ENCODE results near the gene SCAND1.
"Not testable (repeated sequence)": the region's sequence is repeated elsewhere in the genome, so short reads cannot be mapped to it uniquely, and the experiment has no call there.

The SCAND1 gene

GRCh38 chr20:35981969-35982368 lies 27.7 kb upstream of the SCAND1 start:
- no peak overlapping the region for H3K9ac ChIP-seq (ENCODE audit: low read depth, low read length)
- H3K4me3 ChIP-seq (ENCODE audit: low read depth, low read length): no peak overlapping the region
- no peaks in the 10 kb centered on the region for H3K4me1 ChIP-seq (ENCODE audit: control insufficient read depth, insufficient read depth, low read length)
- no peaks in the 10 kb centered on the region for H3K27me3 ChIP-seq (ENCODE audit: control insufficient read depth, insufficient read depth, low read length)
- no peaks in the 10 kb centered on the region for H3K9me3 ChIP-seq (ENCODE audit: control insufficient read depth, insufficient read depth, low read length)
- no peak overlapping the region for H3K27ac ChIP-seq (ENCODE audit: low read depth, low read length)
- no peaks in the 10 kb centered on the region for H3K36me3 ChIP-seq (ENCODE audit: control insufficient read depth, insufficient read depth, low read length)

- no peaks in the 10 kb centered on the region for H3K27me3 ChIP-seq (ENCODE audit: control insufficient read depth, insufficient read depth, low read length)
- H3K9ac ChIP-seq (ENCODE audit: low read depth, low read length): no peak overlapping the region
- no peak overlapping the region for H3K27ac ChIP-seq (ENCODE audit: low read depth, low read length)
- no peak overlapping the region for H3K4me3 ChIP-seq (ENCODE audit: low read depth, low read length)
- H3K4me1 ChIP-seq (ENCODE audit: control insufficient read depth, insufficient read depth, low read length): no peaks in the 10 kb centered on the region
- H3K36me3 ChIP-seq (ENCODE audit: control insufficient read depth, insufficient read depth, low read length): no peaks in the 10 kb centered on the region
- H3K9me3 ChIP-seq (ENCODE audit: control insufficient read depth, insufficient read depth, low read length): no peaks in the 10 kb centered on the region
Measured at GRCh38 chr20:35979544-35979943, 25.2 kb upstream of the SCAND1 start.

- Histone ChIP-seq H3K27ac (ENCODE audit: low read depth, low read length) (no peak overlapping the region), H3K9me3 (ENCODE audit: control insufficient read depth, insufficient read depth, low read length) (no peaks in the 10 kb centered on the region), H3K36me3 (ENCODE audit: control insufficient read depth, insufficient read depth, low read length) (no peaks in the 10 kb centered on the region), H3K4me3 (ENCODE audit: low read depth, low read length) (no peak overlapping the region), H3K4me1 (ENCODE audit: control insufficient read depth, insufficient read depth, low read length) (no peaks in the 10 kb centered on the region), H3K27me3 (ENCODE audit: control insufficient read depth, insufficient read depth, low read length) (no peaks in the 10 kb centered on the region), H3K9ac (ENCODE audit: low read depth, low read length) (no peak overlapping the region)
Measured at GRCh38 chr20:35978041-35978513, 23.8 kb upstream of the SCAND1 start.

- Histone ChIP-seq H3K36me3 (ENCODE audit: control insufficient read depth, insufficient read depth, low read length) (no peaks in the 10 kb centered on the region), H3K4me3 (ENCODE audit: low read depth, low read length) (no peak overlapping the region), H3K4me1 (ENCODE audit: control insufficient read depth, insufficient read depth, low read length) (no peaks in the 10 kb centered on the region), H3K9me3 (ENCODE audit: control insufficient read depth, insufficient read depth, low read length) (no peaks in the 10 kb centered on the region), H3K9ac (ENCODE audit: low read depth, low read length) (no peak overlapping the region), H3K27me3 (ENCODE audit: control insufficient read depth, insufficient read depth, low read length) (no peaks in the 10 kb centered on the region), H3K27ac (ENCODE audit: low read depth, low read length) (no peak overlapping the region)
Measured at GRCh38 chr20:35975576-35976373, 21.5 kb upstream of the SCAND1 start.

DNA sequence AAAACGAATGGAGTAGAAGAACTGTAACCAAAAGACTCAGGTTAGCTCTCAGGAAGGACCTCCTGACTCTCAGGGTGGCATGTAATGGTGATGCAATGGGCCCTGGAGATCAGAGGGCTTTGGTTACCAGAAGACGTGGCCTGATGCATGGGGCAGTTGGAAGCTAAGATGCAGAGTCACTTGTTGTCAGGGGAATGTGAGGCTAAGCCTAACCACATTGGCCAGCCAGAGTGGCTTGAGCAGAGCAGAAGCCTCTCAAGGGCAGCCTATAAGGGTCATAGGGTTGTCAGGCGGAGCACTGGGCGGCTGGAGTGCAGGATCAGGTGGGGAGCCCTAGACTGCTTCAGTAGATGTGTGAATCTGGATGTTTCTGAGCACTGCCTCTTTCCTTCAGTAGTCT lies 20.0 kb upstream of the SCAND1 start:
- no peaks in the 10 kb centered on the region for H3K4me1 ChIP-seq (ENCODE audit: control insufficient read depth, insufficient read depth, low read length)
- H3K36me3 ChIP-seq (ENCODE audit: control insufficient read depth, insufficient read depth, low read length): no peaks in the 10 kb centered on the region
- no peaks in the 10 kb centered on the region for H3K27me3 ChIP-seq (ENCODE audit: control insufficient read depth, insufficient read depth, low read length)
- no peak overlapping the region for H3K4me3 ChIP-seq (ENCODE audit: low read depth, low read length)
- H3K27ac ChIP-seq (ENCODE audit: low read depth, low read length): no peak overlapping the region
- no peaks in the 10 kb centered on the region for H3K9me3 ChIP-seq (ENCODE audit: control insufficient read depth, insufficient read depth, low read length)
- no peak overlapping the region for H3K9ac ChIP-seq (ENCODE audit: low read depth, low read length)

- Histone ChIP-seq H3K36me3 (ENCODE audit: control insufficient read depth, insufficient read depth, low read length) (no peaks in the 10 kb centered on the region), H3K9ac (ENCODE audit: low read depth, low read length) (no peak overlapping the region)
Measured at GRCh38 chr20:35972462-35972861, 18.2 kb upstream of the SCAND1 start.

GRCh38 chr20:35971981-35972380 lies 17.7 kb upstream of the SCAND1 start:
- H3K4me3 ChIP-seq (ENCODE audit: low read depth, low read length): no peak overlapping the region
- H3K27me3 ChIP-seq (ENCODE audit: control insufficient read depth, insufficient read depth, low read length): no peaks in the 10 kb centered on the region
- no peaks in the 10 kb centered on the region for H3K36me3 ChIP-seq (ENCODE audit: control insufficient read depth, insufficient read depth, low read length)
- no peak overlapping the region for H3K27ac ChIP-seq (ENCODE audit: low read depth, low read length)
- H3K9ac ChIP-seq (ENCODE audit: low read depth, low read length): no peak overlapping the region
- H3K9me3 ChIP-seq (ENCODE audit: control insufficient read depth, insufficient read depth, low read length): no peaks in the 10 kb centered on the region
- peaks cover 8% of the 10 kb centered on the region; the same call in 1 of the 2 replicates for H3K4me1 ChIP-seq (ENCODE audit: control insufficient read depth, insufficient read depth, low read length)

More at GRCh38 chr20:35972462-35972861, 18.2 kb upstream of the SCAND1 start:
- no peak overlapping the region for H3K4me3 ChIP-seq (ENCODE audit: low read depth, low read length)
- no peaks in the 10 kb centered on the region for H3K27me3 ChIP-seq (ENCODE audit: control insufficient read depth, insufficient read depth, low read length)
- H3K4me1 ChIP-seq (ENCODE audit: control insufficient read depth, insufficient read depth, low read length): peaks cover 8% of the 10 kb centered on the region; the same call in 1 of the 2 replicates
- no peaks in the 10 kb centered on the region for H3K9me3 ChIP-seq (ENCODE audit: control insufficient read depth, insufficient read depth, low read length)
- H3K27ac ChIP-seq (ENCODE audit: low read depth, low read length): no peak overlapping the region

DNA sequence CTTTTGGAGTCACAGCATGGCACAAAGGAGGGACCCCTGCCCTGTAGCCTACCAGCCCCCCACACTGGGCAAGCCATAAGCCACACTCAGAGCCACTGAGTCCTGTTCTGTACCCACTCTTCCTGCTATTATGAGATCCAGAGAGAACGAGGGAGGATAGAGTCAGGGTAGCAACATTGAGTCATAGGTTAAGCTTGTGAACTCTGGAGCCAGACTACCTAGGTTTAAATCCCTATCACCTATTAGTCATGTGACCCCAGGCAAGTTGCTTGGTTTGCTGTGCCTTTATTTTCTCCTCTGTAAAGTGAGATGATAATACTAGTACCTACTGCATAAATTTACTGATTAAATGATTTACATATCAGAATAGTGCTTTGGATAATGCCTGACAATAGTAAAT lies 14.6 kb upstream of the SCAND1 start:
- no peak overlapping the region for H3K9ac ChIP-seq (ENCODE audit: low read depth, low read length)
- H3K27ac ChIP-seq (ENCODE audit: low read depth, low read length): no peak overlapping the region
- peaks cover 8% of the 10 kb centered on the region; the same call in 1 of the 2 replicates for H3K4me1 ChIP-seq (ENCODE audit: control insufficient read depth, insufficient read depth, low read length)
- H3K9me3 ChIP-seq (ENCODE audit: control insufficient read depth, insufficient read depth, low read length): no peaks in the 10 kb centered on the region
- no peaks in the 10 kb centered on the region for H3K36me3 ChIP-seq (ENCODE audit: control insufficient read depth, insufficient read depth, low read length)
- H3K27me3 ChIP-seq (ENCODE audit: control insufficient read depth, insufficient read depth, low read length): no peaks in the 10 kb centered on the region
- H3K4me3 ChIP-seq (ENCODE audit: low read depth, low read length): no peak overlapping the region

DNA sequence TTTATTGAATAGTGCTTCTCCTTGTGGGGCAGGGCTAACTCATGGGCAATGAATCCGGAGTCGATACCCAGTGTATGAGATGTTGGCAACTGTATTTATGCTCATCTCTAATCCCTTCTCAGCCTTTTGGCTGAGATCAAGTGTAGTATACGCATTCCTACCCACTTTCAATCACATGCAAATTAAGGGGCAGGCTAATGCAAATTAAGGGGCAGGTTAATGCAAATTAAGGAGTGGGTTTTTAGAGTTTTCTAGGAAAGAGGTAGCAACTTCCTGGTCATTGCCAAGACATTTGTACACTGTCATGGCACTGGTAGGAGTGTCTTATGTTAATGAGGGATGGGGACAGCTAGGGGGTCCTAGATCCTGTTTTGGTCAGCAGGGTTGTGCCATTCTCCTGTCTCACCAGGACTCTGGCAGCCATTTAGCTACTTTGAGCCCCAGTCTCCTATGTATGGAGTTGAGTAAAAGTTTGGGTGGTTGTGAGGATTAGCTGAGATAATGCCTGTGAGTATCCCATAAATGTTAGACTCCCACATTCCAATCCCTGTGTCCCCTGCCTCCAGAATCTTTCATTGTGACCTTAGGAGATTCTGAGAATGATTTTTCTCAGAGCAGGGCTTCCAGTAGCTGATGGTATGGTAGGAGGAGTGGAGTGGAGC lies 13.8 kb upstream of the SCAND1 start, which contains the start of gene CNBD2:
Gene CNBD2 (plus strand): TSS at position 612 of the 662 bp plus-strand sequence. CDS start 173 bp downstream, outside the sequence.
- no peaks in the 10 kb centered on the region for H3K9me3 ChIP-seq (ENCODE audit: control insufficient read depth, insufficient read depth, low read length)
- H3K4me3 ChIP-seq (ENCODE audit: low read depth, low read length): no peak within 1 kb of the TSS
- H3K27ac ChIP-seq (ENCODE audit: low read depth, low read length): no peak within 1 kb of the TSS
- no peaks in the 10 kb centered on the region for H3K27me3 ChIP-seq (ENCODE audit: control insufficient read depth, insufficient read depth, low read length)
- H3K9ac ChIP-seq (ENCODE audit: low read depth, low read length): no peak within 1 kb of the TSS
- H3K36me3 ChIP-seq (ENCODE audit: control insufficient read depth, insufficient read depth, low read length): no peaks in the 10 kb centered on the region
- peaks cover 8% of the 10 kb centered on the region; the same call in 1 of the 2 replicates for H3K4me1 ChIP-seq (ENCODE audit: control insufficient read depth, insufficient read depth, low read length)

- H3K4me1 ChIP-seq (ENCODE audit: control insufficient read depth, insufficient read depth, low read length): peaks cover 8% of the 10 kb centered on the region; the same call in 1 of the 2 replicates
- H3K9me3 ChIP-seq (ENCODE audit: control insufficient read depth, insufficient read depth, low read length): no peaks in the 10 kb centered on the region
- H3K4me3 ChIP-seq (ENCODE audit: low read depth, low read length): no peak overlapping the region
- no peaks in the 10 kb centered on the region for H3K36me3 ChIP-seq (ENCODE audit: control insufficient read depth, insufficient read depth, low read length)
- H3K27ac ChIP-seq (ENCODE audit: low read depth, low read length): no peak overlapping the region
- no peaks in the 10 kb centered on the region for H3K27me3 ChIP-seq (ENCODE audit: control insufficient read depth, insufficient read depth, low read length)
- no peak overlapping the region for H3K9ac ChIP-seq (ENCODE audit: low read depth, low read length)
Measured at GRCh38 chr20:35963878-35964277, 9.6 kb upstream of the SCAND1 start.

DNA sequence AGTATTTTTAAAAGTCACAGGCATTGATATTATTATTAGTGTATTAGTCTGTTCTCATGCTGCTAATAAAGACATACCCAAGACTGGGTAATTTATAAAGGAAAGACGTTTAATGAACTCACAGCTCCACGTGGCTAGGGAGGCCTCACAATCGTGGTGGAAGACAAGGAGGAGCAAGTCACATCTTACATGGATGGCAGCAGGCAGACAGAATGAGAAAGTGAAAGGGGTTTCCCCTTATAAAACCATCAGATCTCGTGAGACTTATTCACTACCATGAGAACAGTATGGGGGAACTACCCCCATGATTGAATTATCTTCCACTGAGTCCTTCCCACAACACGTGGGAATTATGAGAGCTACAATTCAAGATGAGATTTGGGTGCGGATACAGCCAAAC lies 5.0 kb upstream of the SCAND1 start:
- H3K9me3 ChIP-seq (ENCODE audit: control insufficient read depth, insufficient read depth, low read length); H3K36me3 ChIP-seq (ENCODE audit: control insufficient read depth, insufficient read depth, low read length); H3K4me1 ChIP-seq (ENCODE audit: control insufficient read depth, insufficient read depth, low read length); H3K27me3 ChIP-seq (ENCODE audit: control insufficient read depth, insufficient read depth, low read length); H3K9ac ChIP-seq (ENCODE audit: low read depth, low read length); H3K4me3 ChIP-seq (ENCODE audit: low read depth, low read length); H3K27ac ChIP-seq (ENCODE audit: low read depth, low read length): not testable (repeated sequence)

Measured in HUES48 (cell line).